Tibial nerve (tissue), 4 donors: ENCODE measurements around the gene JAK1. TPM values are rescaled to one million over a fixed set of nuclear protein-coding genes. Genes with fewer than 3 reads are reported as not detected.
A peak's percentile ranks its signal among the peaks of the same experiment; 100 is the strongest.

Experiments used
- DNase-seq, 2 donors: peaks; one replicate each; pipeline ENCODE4 v3.0.0-alpha.2; 2019; ENCODE audit warnings: low spot score in 2 of 2
- H3K27ac ChIP-seq, 4 donors: fragments of 200-600 bp; sonication (generic) in 3 of 4; one replicate each; pipeline ENCODE4 v1.5.1; 2017 to 2019; ENCODE audit warnings: mild to moderate bottlenecking in 1 of 4
- H3K27me3 ChIP-seq, 2 donors: fragments of 200-600 bp; sonication (generic) in 1 of 2; one replicate each; pipeline versions ENCODE4 v1.5.1 to v1.6.0; 2017 to 2019
- H3K36me3 ChIP-seq, 3 donors: fragments of 200-600 bp; sonication (generic); one replicate each; pipeline ENCODE4 v1.5.1; 2018 to 2019
- H3K4me1 ChIP-seq, 4 donors: fragments of 200-600 bp; sonication (generic) in 3 of 4; one replicate each; pipeline ENCODE4 v1.5.1; 2017 to 2019
- H3K4me3 ChIP-seq, 4 donors: fragments of 200-600 bp; sonication (generic) in 3 of 4; one replicate each; pipeline ENCODE4 v1.5.1; 2017 to 2019; ENCODE audit warnings: mild to moderate bottlenecking in 1 of 4, moderate library complexity in 1 of 4
- H3K9me3 ChIP-seq, 4 donors: fragments of 200-600 bp; sonication (generic) in 3 of 4; one replicate each; pipeline ENCODE4 v1.5.1; 2017 to 2019
- EP300 ChIP-seq, 2 donors: sonication (generic); formaldehyde crosslinking; IDR thresholded peaks; one replicate each; pipeline ENCODE4 v1.6.1; 2017; ENCODE audit warnings: antibody characterized with exemption in 2 of 2, mild to moderate bottlenecking in 1 of 2
- POLR2A ChIP-seq, 2 donors: fragments of 450-650 bp; IDR thresholded peaks; one replicate each; pipeline ENCODE4 v1.6.1; 2017; ENCODE audit warnings: antibody characterized with exemption in 2 of 2, mild to moderate bottlenecking in 2 of 2, moderate library complexity in 2 of 2
- WGBS, 2 donors: methylation state at CpG; one replicate each; pipeline ENCODE4 v1.1.5; 2018; 5-methylcytosine and 5-hydroxymethylcytosine counted together
- total RNA-seq, 4 donors: library from RNA; depleted of rRNA; stranded (reverse); fragments of >200 nt; gene quantifications; one replicate each; pipeline ENCODE4 v1.1.0, GENCODE V29; 2016
- TF ChIP-seq, protein P1 (sequence below), 5 experiments: fragments of 200-600 bp in 3 of 5; fragments of 450-650 bp in 2 of 5; sonication (generic) in 3 of 5; IDR thresholded peaks; one replicate each; pipeline ENCODE4 v1.5.1; 2016 to 2019; ENCODE audit warnings: antibody characterized with exemption in 5 of 5, mild to moderate bottlenecking in 3 of 5, moderate library complexity in 2 of 5

The JAK1 gene
- total RNA-seq, 4 donors from 2014 or later = 114 to 222 (median 138) TPM

DNA sequence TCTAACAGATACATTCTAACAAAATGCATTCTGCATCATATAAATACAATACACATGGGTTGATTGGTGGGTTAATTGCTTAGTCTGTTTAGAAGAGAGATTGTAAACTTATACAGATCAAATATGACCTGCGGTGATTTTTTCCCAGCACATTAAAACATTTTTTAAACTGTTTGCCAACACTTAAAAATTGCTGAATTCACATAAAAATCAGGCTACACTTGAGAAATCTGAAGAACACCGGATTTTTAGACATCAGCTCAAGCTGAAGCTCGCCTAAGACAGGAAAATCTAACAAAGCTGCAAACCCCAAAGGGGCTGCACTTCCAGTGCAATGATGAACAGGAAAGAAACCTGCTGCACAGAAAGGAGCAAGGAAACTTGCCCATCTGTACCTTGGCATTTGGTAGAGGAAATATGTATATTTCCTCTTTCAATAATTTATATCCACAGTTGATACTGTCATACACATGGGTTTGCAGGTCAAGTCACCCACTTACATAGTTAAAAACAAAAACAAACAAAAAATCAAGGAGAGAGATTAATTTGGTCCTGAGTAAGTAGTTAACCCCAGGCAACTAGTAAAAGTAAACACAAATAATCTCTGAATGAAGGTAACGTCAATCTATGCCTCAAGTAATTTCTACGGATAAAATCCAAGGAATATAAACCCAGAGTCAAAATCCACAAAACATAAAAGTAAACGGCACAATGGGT lies 30.4 kb upstream of the JAK1 start:
- DNase-seq = no peak
- no peaks in the 10 kb centered on the region for H3K27me3 ChIP-seq
- H3K36me3 ChIP-seq = peaks cover 0 to 26% (median 0%) of the 10 kb centered on the region in 3 donors
- peaks cover 0 to 13% (median 0%) of the 10 kb centered on the region in 4 donors for H3K9me3 ChIP-seq
- no peak overlapping the region for H3K4me3 ChIP-seq
- peaks cover 0 to 10% (median 6%) of the 10 kb centered on the region in 4 donors for H3K4me1 ChIP-seq
- H3K27ac ChIP-seq = no peak overlapping the region
- TF ChIP-seq POLR2A (IDR thresholded peaks at IDR 0.05) (no peak), EP300 (IDR thresholded peaks at IDR 0.05) (no peak)
- TF ChIP-seq, protein P1, sequence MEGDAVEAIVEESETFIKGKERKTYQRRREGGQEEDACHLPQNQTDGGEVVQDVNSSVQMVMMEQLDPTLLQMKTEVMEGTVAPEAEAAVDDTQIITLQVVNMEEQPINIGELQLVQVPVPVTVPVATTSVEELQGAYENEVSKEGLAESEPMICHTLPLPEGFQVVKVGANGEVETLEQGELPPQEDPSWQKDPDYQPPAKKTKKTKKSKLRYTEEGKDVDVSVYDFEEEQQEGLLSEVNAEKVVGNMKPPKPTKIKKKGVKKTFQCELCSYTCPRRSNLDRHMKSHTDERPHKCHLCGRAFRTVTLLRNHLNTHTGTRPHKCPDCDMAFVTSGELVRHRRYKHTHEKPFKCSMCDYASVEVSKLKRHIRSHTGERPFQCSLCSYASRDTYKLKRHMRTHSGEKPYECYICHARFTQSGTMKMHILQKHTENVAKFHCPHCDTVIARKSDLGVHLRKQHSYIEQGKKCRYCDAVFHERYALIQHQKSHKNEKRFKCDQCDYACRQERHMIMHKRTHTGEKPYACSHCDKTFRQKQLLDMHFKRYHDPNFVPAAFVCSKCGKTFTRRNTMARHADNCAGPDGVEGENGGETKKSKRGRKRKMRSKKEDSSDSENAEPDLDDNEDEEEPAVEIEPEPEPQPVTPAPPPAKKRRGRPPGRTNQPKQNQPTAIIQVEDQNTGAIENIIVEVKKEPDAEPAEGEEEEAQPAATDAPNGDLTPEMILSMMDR (IDR thresholded peaks at IDR 0.05) = no peak
- 81 to 85% methylated on average over 6 of the region's 6 CpGs for WGBS, 2 donors

DNA sequence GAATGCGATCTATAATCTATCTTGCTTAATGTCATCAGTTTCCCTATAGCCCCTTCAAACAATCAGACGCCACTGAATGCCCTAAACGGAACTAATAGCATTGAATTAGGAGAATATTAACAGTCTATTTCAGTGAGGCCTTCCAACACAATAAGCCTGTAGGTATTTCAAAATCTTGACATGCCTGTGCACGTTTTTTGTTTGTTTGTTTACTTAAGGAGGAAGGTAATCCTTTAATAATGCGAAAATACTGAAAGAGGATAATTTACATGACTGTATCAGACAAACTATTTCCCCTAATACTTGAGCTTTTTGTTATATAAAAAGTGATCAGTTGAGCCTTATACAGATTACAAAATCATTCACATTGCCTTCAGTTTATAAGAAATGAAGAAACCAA lies 29.0 kb upstream of the JAK1 start:
- H3K27me3 ChIP-seq = no peaks in the 10 kb centered on the region
- H3K27ac ChIP-seq = no peak overlapping the region
- H3K4me3 ChIP-seq = no peak overlapping the region
- peaks cover 0 to 32% (median 0%) of the 10 kb centered on the region in 3 donors for H3K36me3 ChIP-seq
- no peak for DNase-seq
- no peaks in the 10 kb centered on the region for H3K4me1 ChIP-seq
- 84 to 88% methylated on average over 5 of the region's 5 CpGs for WGBS, 2 donors
- H3K9me3 ChIP-seq = peaks cover 0 to 13% (median 0%) of the 10 kb centered on the region in 4 donors
- TF ChIP-seq, protein P1 (IDR thresholded peaks at IDR 0.05) = no peak
- TF ChIP-seq POLR2A (IDR thresholded peaks at IDR 0.05) = no peak
- TF ChIP-seq EP300 (IDR thresholded peaks at IDR 0.05) = no peak

DNA sequence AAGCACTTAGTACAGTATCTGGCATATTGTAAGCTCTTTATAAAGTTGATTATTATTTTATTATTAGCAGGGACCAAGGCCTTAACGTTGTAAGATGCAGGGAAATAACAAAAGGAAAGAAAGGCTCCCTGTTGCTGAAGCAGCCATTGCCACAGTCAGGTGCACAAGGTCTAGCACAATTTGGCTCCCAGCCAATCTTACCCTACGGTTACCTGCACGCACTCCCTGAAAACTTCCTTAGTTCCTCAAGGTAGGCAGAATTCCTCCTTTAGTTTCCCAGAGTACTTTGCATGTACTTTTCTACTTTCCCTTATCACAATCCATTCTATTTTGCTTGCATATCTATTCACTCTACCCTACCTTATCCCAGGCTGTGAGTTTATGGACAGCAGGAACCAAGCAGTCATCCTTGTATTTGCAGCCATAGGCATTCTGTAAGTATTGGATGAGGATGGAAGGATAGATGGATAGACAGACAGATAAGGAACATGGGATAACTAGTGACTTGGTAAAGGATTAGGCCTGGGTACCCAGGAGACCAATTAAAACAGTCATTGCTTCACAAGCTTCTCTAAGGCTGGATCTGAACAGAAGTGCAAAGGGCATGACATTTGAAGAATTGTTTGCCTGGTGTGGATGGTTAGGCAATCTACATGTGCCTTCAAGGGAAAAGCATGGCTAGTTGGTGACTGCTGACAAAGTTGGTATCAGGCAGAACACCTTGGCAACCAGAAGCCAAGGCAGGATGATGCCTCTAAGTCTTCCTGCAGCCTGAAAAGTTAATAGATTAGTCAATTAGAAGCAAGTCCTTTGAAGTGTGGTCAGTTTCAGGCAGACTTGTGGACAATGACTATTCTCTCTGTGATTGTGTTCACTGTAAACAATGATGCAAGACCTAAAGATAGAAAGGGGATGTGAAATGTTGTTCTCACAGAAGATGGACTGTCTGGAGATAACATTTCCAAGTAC lies 20.8 kb upstream of the JAK1 start:
- Histone ChIP-seq H3K36me3 (peaks cover 0 to 49% (median 0%) of the 10 kb centered on the region in 3 donors), H3K27ac (no peak overlapping the region), H3K4me3 (no peak overlapping the region), H3K27me3 (no peaks in the 10 kb centered on the region), H3K4me1 (peaks cover 0 to 14% (median 3%) of the 10 kb centered on the region in 4 donors), H3K9me3 (no peaks in the 10 kb centered on the region)
- peak in 1 of 2 donors; percentile 29 for DNase-seq
- WGBS, 2 donors = 82 to 84% methylated on average over 3 of the region's 3 CpGs
- TF ChIP-seq EP300 (IDR thresholded peaks at IDR 0.05) (peak in 1 of 2 donors; percentile 75), POLR2A (IDR thresholded peaks at IDR 0.05) (no peak)
- TF ChIP-seq, protein P1 (IDR thresholded peaks at IDR 0.05) = no peak

DNA sequence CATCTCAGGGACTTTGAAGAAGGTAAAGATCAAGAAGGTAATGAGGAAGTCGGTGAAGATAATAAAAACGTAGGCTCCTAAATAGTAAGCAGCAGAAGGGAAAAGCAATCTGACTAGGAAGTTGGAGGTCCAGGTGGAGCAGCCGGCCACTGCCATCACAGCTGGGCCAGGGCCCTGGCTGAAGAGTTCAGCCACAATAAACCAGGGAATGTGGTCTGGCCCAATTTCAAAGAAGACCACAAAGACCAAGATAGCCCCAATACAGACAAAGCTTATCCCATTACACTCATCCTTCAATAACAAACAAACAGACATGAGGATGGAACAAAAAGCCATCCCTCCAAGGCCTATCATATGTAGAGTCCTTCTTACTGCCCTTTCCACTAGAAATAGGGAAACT lies 18.4 kb upstream of the JAK1 start:
- no peak for DNase-seq
- no peak overlapping the region for H3K27ac ChIP-seq
- WGBS, 2 donors = 82 to 91% methylated on average over 3 of the region's 3 CpGs
- TF ChIP-seq EP300 (IDR thresholded peaks at IDR 0.05) (no peak), POLR2A (IDR thresholded peaks at IDR 0.05) (no peak)
- TF ChIP-seq, protein P1 (IDR thresholded peaks at IDR 0.05) = no peak
- peaks cover 0 to 38% (median 0%) of the 10 kb centered on the region in 3 donors for H3K36me3 ChIP-seq
- H3K4me1 ChIP-seq = peaks cover 0 to 14% (median 3%) of the 10 kb centered on the region in 4 donors
- H3K27me3 ChIP-seq = no peaks in the 10 kb centered on the region
- no peak overlapping the region for H3K4me3 ChIP-seq
- no peaks in the 10 kb centered on the region for H3K9me3 ChIP-seq
